Muscle of arm (tissue), 12 donors: ENCODE measurements around the gene AK9. TPM values are rescaled to one million over a fixed set of nuclear protein-coding genes. Genes with fewer than 3 reads are reported as not detected.

Source experiments
- DNase-seq: peaks from one replicate; pipeline ENCODE4 v3.0.0-alpha.2; 2013
- polyA plus RNA-seq, 12 donors: library from polyadenylated mRNA; unstranded; fragments of 120-200 nt; gene quantifications; one replicate each; pipeline ENCODE4 v1.2.1, GENCODE V29; 2013; ENCODE audit not compliant: insufficient read length in 12 of 12

The AK9 gene
- polyA plus RNA-seq, 12 donors, result 6.3 to 8.2 (median 7.7) TPM; not detected in 2

- no peak for DNase-seq
Measured at GRCh38 chr6:109514946-109515345, 176.1 kb downstream of the AK9 start.

- no peak for DNase-seq
Measured at GRCh38 chr6:109513571-109514071, 177.4 kb downstream of the AK9 start.

- no peak for DNase-seq
Measured at GRCh38 chr6:109512271-109512817, 178.7 kb downstream of the AK9 start.

- DNase-seq, result no peak
Measured at GRCh38 chr6:109511832-109512231, 179.2 kb downstream of the AK9 start.

- no peak for DNase-seq
Measured at GRCh38 chr6:109510358-109510757, 180.6 kb downstream of the AK9 start.

- DNase-seq, result no peak
Measured at GRCh38 chr6:109508166-109508860, 182.7 kb downstream of the AK9 start.

GRCh38 chr6:109507490-109508072 lies 183.4 kb downstream of the AK9 start:
- DNase-seq, result no peak

GRCh38 chr6:109506841-109507240 lies 184.2 kb downstream of the AK9 start:
- DNase-seq, result no peak

GRCh38 chr6:109506314-109506713 lies 184.7 kb downstream of the AK9 start:
- DNase-seq, result no peak

- no peak for DNase-seq
Measured at GRCh38 chr6:109503327-109504224, 187.4 kb downstream of the AK9 start.

GRCh38 chr6:109498936-109499335 lies 192.1 kb downstream of the AK9 start:
- DNase-seq, result no peak

- no peak for DNase-seq
Measured at GRCh38 chr6:109498052-109498451, 192.9 kb downstream of the AK9 start.

GRCh38 chr6:109496036-109496772 lies 194.8 kb downstream of the AK9 start:
- DNase-seq, result no peak

- DNase-seq, result no peak
Measured at GRCh38 chr6:109493865-109494264, 197.1 kb downstream of the AK9 start.

- no peak for DNase-seq
Measured at GRCh38 chr6:109491207-109491938, 199.6 kb downstream of the AK9 start.

GRCh38 chr6:109490713-109491112 lies 200.3 kb downstream of the AK9 start:
- no peak for DNase-seq

- DNase-seq, result no peak
Measured at GRCh38 chr6:109488001-109488400, 203.0 kb downstream of the AK9 start.

GRCh38 chr6:109486068-109486467 lies 204.9 kb downstream of the AK9 start:
- no peak for DNase-seq

GRCh38 chr6:109485266-109485935 lies 205.6 kb downstream of the AK9 start:
- DNase-seq, result no peak

- DNase-seq, result no peak
Measured at GRCh38 chr6:109484122-109484521, 206.9 kb downstream of the AK9 start.
